HFFc6 (cell line): ENCODE data around the gene PAQR3. TPM values are rescaled to one million over a fixed set of nuclear protein-coding genes. Genes with fewer than 3 reads are reported as not detected.
A peak's percentile ranks its signal among the peaks of the same experiment; 100 is the strongest.

Experiments
- DNase-seq: peaks from one replicate; pipeline ENCODE4 v3.0.0-alpha.2; 2018
- H3K27ac Mint-ChIP-seq: 2 replicates; pipeline ENCODE4 v1.8.0; 2020; ENCODE audit warnings: mild to moderate bottlenecking, mixed read lengths
- H3K27me3 Mint-ChIP-seq: 2 replicates; pipeline ENCODE4 v1.8.0; 2021; ENCODE audit warnings: mild to moderate bottlenecking, moderate library complexity, mixed read lengths; ENCODE audit not compliant: insufficient read depth
- H3K36me3 Mint-ChIP-seq: 2 replicates; pipeline ENCODE4 v1.8.0; 2021; ENCODE audit warnings: low read depth, mixed read lengths
- H3K4me1 Mint-ChIP-seq: 2 replicates; pipeline ENCODE4 v1.8.0; 2020; ENCODE audit warnings: low read depth, mixed read lengths
- H3K4me3 Mint-ChIP-seq: 2 replicates; pipeline ENCODE4 v1.8.0; 2020; ENCODE audit warnings: mild to moderate bottlenecking, moderate library complexity, mixed read lengths
- H3K9me3 Mint-ChIP-seq: 2 replicates; pipeline ENCODE4 v1.8.0; 2020; ENCODE audit warnings: mild to moderate bottlenecking, mixed read lengths
- total RNA-seq, 6 experiments: library from RNA; stranded (reverse); fragmentation: NEBNext Ultra II Directional; extraction: Animal tissue kit (Norgen Biotek cat#: 25700); gene quantifications; 2 replicates in 1 of 6; 3 replicates in 5 of 6; pipeline ENCODE4 v1.2.3, GENCODE V29; 2021
- TF ChIP-seq, protein P1 (sequence below): fragments of 200-600 bp; sonication (generic); IDR thresholded peaks from 2 replicates; pipeline ENCODE4 v1.5.0; 2021; ENCODE audit warnings: antibody characterized with exemption, mild to moderate bottlenecking

Gene PAQR3
- total RNA-seq, 6 experiments from 2014 or later = 18.1 to 26.3 (median 22.1) TPM

DNA sequence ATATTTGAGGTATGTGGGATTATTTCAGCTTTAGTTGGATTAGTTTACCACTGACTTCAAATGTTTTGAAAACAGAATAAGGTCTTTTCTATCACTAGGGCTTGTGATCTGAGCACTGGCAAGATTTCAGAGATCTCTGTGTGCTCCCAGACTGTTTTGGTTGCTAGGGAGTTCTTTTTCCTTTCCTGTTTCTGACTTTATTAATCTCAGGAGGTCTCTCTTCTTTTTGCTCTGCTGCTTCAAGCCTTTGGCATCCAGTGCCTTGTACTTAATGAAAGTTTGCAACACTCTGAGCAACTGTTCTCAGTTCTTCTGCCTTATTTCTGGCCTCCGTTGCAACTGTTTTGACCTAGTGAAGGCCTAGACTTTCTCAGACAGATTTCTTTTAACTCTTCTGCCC lies 32.1 kb upstream of the PAQR3 start:
- no peaks in the 10 kb centered on the region; the same call in none of the 2 replicates for H3K27me3 Mint-ChIP-seq
- TF ChIP-seq, protein P1, sequence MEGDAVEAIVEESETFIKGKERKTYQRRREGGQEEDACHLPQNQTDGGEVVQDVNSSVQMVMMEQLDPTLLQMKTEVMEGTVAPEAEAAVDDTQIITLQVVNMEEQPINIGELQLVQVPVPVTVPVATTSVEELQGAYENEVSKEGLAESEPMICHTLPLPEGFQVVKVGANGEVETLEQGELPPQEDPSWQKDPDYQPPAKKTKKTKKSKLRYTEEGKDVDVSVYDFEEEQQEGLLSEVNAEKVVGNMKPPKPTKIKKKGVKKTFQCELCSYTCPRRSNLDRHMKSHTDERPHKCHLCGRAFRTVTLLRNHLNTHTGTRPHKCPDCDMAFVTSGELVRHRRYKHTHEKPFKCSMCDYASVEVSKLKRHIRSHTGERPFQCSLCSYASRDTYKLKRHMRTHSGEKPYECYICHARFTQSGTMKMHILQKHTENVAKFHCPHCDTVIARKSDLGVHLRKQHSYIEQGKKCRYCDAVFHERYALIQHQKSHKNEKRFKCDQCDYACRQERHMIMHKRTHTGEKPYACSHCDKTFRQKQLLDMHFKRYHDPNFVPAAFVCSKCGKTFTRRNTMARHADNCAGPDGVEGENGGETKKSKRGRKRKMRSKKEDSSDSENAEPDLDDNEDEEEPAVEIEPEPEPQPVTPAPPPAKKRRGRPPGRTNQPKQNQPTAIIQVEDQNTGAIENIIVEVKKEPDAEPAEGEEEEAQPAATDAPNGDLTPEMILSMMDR = no peak
- no peak for DNase-seq
- no peaks in the 10 kb centered on the region for H3K4me1 Mint-ChIP-seq
- no peak overlapping the region for H3K4me3 Mint-ChIP-seq
- no peaks in the 10 kb centered on the region for H3K9me3 Mint-ChIP-seq
- H3K36me3 Mint-ChIP-seq = no peaks in the 10 kb centered on the region
- no peak overlapping the region for H3K27ac Mint-ChIP-seq

DNA sequence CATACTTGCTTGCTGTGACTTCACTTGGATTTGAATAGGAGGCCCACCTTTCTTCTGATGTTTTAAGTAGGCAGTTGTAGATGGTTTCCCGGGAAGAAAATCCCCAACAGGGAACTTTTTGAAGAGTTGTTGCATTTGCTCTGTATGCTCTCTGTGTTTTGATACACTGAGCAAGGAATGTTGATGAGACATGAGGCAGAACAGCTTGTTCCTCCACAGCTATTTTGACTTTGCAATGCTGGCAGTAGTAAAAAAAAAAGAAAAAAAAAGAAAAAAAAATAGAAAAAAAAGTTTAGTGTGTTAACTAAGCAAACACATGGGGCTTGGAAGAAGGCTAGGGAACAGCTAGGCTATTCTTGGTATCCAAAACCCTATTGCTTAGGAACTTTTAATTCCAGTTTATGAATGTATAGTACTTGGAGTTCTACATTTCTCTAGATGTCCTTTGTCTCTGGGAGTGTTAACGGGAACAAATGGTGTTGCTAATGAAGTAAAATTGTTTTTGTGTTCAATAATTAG lies 23.4 kb upstream of the PAQR3 start:
- Mint-ChIP-seq H3K4me1 (peaks cover 6% of the 10 kb centered on the region), H3K36me3 (no peaks in the 10 kb centered on the region), H3K27me3 (peaks cover 7% of the 10 kb centered on the region), H3K27ac (no peak overlapping the region), H3K4me3 (no peak overlapping the region), H3K9me3 (no peaks in the 10 kb centered on the region)
- no peak for DNase-seq
- TF ChIP-seq, protein P1 = no peak

DNA sequence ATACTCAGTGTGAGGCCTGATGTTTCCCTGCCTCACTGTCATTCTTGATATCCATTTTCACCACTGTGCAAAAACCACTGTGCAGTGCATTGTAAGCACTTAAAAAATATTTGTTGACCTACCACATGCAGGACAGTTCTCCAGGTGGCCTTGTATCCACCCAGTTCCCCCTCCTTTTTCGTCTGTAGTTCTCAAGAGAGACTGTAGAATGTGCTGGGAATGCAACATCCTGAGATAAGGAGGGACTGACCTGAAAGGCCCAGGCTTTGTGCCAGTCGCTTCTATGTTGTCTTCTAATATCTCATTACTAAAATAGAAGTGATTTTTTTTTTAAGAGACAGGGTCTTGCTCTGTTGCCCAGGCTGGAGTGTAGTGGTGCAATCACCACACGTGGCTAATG lies 21.7 kb upstream of the PAQR3 start:
- Mint-ChIP-seq H3K27me3 (peaks cover 7% of the 10 kb centered on the region), H3K9me3 (no peaks in the 10 kb centered on the region), H3K36me3 (no peaks in the 10 kb centered on the region), H3K4me3 (no peak overlapping the region), H3K27ac (no peak overlapping the region), H3K4me1 (peaks cover 6% of the 10 kb centered on the region)
- DNase-seq = no peak
- TF ChIP-seq, protein P1 = no peak

DNA sequence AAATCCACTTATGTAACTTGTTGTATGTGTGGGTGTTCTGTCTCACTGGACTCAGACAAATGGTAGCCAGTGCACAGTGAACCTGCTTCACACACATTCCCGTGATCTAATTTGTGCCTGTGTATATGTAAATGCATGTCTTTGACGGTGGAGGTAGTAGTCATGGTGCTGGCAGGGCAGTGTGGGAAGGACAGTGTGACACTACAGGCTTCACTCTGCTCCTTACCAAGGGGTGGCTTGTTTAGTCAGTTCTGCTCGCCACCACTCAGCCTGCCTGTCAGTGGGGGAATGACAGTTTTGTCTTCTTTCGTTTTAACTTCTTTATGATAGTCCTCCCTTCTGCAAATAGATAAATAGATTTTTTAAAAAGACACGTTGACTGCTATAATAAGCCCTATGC lies 17.7 kb upstream of the PAQR3 start:
- no peak for DNase-seq
- TF ChIP-seq, protein P1 = no peak; the same call in 1 of the 2 replicates
- Mint-ChIP-seq H3K4me3 (no peak overlapping the region), H3K36me3 (no peaks in the 10 kb centered on the region), H3K9me3 (no peaks in the 10 kb centered on the region), H3K4me1 (peaks cover 6% of the 10 kb centered on the region), H3K27ac (no peak overlapping the region), H3K27me3 (peaks cover 4% of the 10 kb centered on the region)

DNA sequence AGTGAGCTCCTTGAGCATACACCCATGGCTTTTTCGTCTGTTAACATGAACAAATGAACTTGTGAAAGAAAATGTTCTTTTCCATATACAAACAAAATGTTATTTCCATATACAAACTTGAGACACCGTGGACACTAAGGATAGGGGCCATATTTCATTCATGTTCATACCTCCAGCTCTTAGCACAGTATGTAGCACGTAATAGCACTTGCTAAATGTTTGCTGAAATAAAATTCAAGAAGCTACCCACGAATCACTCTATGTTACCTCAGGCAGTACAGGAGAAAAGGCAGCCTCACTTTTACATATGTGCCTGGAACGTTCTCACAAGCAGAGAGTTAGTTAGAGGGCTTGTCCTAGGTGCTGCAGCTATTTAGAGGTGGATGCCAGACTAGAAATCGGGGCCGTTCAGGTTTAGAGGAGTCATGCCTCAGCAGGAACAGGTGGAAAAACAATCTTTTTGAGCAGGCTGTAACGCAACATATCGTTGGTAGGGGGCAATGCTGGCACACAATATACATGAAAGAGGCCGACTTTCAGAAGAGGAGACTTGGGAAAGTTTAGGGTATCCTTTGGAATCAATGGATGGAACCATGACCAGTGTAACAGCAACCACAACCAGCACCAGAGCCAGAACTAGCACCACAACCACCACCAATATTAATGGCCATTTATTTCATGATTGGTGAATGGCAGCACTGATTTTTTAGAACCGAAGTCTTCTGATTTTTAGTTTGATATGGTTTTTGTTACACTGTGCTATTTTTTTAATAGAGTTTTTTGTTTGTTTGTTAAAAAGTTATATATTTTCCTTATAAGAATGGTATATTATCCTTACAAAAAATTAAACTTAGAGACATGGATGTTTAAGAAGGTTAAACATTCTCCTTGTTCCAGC lies 14.8 kb upstream of the PAQR3 start:
- DNase-seq = no peak
- Mint-ChIP-seq H3K27ac (no peak overlapping the region), H3K4me3 (no peak overlapping the region)

More for the DNA sequence above, 14.8 kb upstream of the PAQR3 start:
- peaks cover 2% of the 10 kb centered on the region; the same call in 1 of the 2 replicates for H3K27me3 Mint-ChIP-seq
- TF ChIP-seq, protein P1 = peak; percentile 61
- no peaks in the 10 kb centered on the region for H3K9me3 Mint-ChIP-seq
- no peaks in the 10 kb centered on the region for H3K36me3 Mint-ChIP-seq
- peaks cover under 1% of the 10 kb centered on the region for H3K4me1 Mint-ChIP-seq
